Suprapubic skin (tissue), 4 donors: Measurements from ENCODE around the gene RINT1. TPM values are rescaled to one million over a fixed set of nuclear protein-coding genes. Genes with fewer than 3 reads are reported as not detected.
"Not testable (repeated sequence)": the region's sequence is repeated elsewhere in the genome, so short reads cannot be mapped to it uniquely, and the experiment has no call there.

Source experiments
- DNase-seq, 2 donors: peaks; one replicate each; pipeline ENCODE4 v3.0.0-alpha.2; 2019; ENCODE audit warnings: low spot score in 2 of 2
- H3K27ac ChIP-seq: fragments of 200-600 bp; sonication (generic); one replicate; pipeline ENCODE4 v1.5.1; 2019
- H3K27me3 ChIP-seq: fragments of 200-600 bp; sonication (generic); one replicate; pipeline ENCODE4 v1.5.1; 2019
- H3K36me3 ChIP-seq: fragments of 200-600 bp; sonication (generic); one replicate; pipeline ENCODE4 v1.5.1; 2019
- H3K4me1 ChIP-seq: fragments of 200-600 bp; sonication (generic); one replicate; pipeline ENCODE4 v1.5.1; 2019
- H3K4me3 ChIP-seq: fragments of 200-600 bp; sonication (generic); one replicate; pipeline ENCODE4 v1.5.1; 2019; ENCODE audit warnings: mild to moderate bottlenecking
- H3K9me3 ChIP-seq: fragments of 200-600 bp; sonication (generic); one replicate; pipeline ENCODE4 v1.5.1; 2019
- EP300 ChIP-seq: sonication (generic); formaldehyde crosslinking; IDR thresholded peaks from one replicate; pipeline ENCODE4 v1.6.1; 2017; ENCODE audit warnings: antibody characterized with exemption
- POLR2A ChIP-seq, 2 donors: fragments of 450-650 bp; IDR thresholded peaks; one replicate each; pipeline ENCODE4 v1.6.1; 2017; ENCODE audit warnings: antibody characterized with exemption in 2 of 2, mild to moderate bottlenecking in 2 of 2, moderate library complexity in 2 of 2
- POLR2AphosphoS5 ChIP-seq, 3 donors: sonication (generic); formaldehyde crosslinking; IDR thresholded peaks; one replicate each; pipeline ENCODE4 v1.6.1; 2017; ENCODE audit warnings: antibody characterized with exemption in 3 of 3
- WGBS: methylation state at CpG from one replicate; pipeline ENCODE4 v1.1.5; 2018; 5-methylcytosine and 5-hydroxymethylcytosine counted together
- total RNA-seq, 4 donors: library from RNA; depleted of rRNA; stranded (reverse); fragments of >200 nt; gene quantifications; one replicate each; pipeline ENCODE4 v1.1.0, GENCODE V29; 2016
- TF ChIP-seq, protein P1 (sequence below), 2 donors: fragments of 200-600 bp in 1 of 2; fragments of 450-650 bp in 1 of 2; sonication (generic) in 1 of 2; IDR thresholded peaks; one replicate each; pipeline ENCODE4 v1.5.1; 2016 to 2019; ENCODE audit warnings: antibody characterized with exemption in 2 of 2, mild to moderate bottlenecking in 1 of 2, moderate library complexity in 1 of 2

RINT1 gene
- total RNA-seq, 4 donors from 2014 or later, result 12.9 to 39.5 (median 17.4) TPM

DNA sequence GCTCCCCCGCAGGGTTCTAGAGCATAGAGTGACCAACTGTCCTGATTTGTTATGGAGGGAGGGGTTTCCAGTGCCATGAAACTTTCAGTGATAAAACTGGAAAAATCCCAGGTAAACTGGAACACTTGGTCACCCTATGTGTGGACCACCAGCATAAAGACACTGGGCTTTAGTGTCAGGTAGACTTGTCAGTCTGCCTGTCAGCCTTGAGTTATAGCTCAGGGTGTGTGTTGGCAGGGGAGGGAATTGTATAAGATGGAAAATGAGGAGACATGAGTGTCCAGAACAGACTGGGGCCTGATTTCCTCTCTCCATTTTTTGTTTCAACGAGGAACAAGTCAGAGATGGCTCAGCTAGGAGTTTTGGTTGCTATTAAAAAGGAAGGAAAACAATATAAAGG, 59.5 kb downstream of the RINT1 start:
- 76% methylated on average over 2 of the region's 2 CpGs for WGBS
- DNase-seq, result no peak

DNA sequence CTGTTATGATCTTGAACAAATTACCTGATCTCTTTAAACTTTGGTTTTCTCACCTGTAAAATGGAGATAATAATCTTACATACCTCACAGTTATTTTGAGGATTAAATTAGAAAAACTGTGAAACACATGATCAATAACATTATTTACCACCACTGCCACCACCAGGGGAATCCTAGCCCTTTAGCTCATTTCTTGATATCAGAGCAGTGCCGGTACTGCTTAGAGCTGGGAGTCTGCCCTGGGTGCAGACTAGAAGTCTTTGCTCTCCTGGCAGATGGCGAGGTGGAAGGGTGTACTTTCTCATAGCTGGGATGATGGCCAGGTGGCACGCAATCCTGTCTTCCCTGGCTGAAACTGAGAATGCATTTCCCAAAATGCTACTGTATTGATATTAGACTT, 62.0 kb downstream of the RINT1 start:
- TF ChIP-seq POLR2AphosphoS5 (IDR thresholded peaks at IDR 0.05) (no peak), EP300 (no peak), POLR2A (IDR thresholded peaks at IDR 0.05) (no peak)
- TF ChIP-seq, protein P1, sequence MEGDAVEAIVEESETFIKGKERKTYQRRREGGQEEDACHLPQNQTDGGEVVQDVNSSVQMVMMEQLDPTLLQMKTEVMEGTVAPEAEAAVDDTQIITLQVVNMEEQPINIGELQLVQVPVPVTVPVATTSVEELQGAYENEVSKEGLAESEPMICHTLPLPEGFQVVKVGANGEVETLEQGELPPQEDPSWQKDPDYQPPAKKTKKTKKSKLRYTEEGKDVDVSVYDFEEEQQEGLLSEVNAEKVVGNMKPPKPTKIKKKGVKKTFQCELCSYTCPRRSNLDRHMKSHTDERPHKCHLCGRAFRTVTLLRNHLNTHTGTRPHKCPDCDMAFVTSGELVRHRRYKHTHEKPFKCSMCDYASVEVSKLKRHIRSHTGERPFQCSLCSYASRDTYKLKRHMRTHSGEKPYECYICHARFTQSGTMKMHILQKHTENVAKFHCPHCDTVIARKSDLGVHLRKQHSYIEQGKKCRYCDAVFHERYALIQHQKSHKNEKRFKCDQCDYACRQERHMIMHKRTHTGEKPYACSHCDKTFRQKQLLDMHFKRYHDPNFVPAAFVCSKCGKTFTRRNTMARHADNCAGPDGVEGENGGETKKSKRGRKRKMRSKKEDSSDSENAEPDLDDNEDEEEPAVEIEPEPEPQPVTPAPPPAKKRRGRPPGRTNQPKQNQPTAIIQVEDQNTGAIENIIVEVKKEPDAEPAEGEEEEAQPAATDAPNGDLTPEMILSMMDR (IDR thresholded peaks at IDR 0.05), result no peak
- H3K27me3 ChIP-seq, result no peaks in the 10 kb centered on the region
- peaks cover 3% of the 10 kb centered on the region for H3K4me1 ChIP-seq
- no peak for DNase-seq
- no peaks in the 10 kb centered on the region for H3K9me3 ChIP-seq
- no peak overlapping the region for H3K4me3 ChIP-seq
- H3K27ac ChIP-seq, result no peak overlapping the region
- H3K36me3 ChIP-seq, result no peaks in the 10 kb centered on the region
- WGBS, result 26% methylated on average over 3 of the region's 3 CpGs

More for the DNA sequence above, 59.5 kb downstream of the RINT1 start:
- H3K4me3 ChIP-seq, result no peak overlapping the region
- no peaks in the 10 kb centered on the region for H3K36me3 ChIP-seq
- no peaks in the 10 kb centered on the region for H3K9me3 ChIP-seq
- H3K27ac ChIP-seq, result no peak overlapping the region
- no peaks in the 10 kb centered on the region for H3K27me3 ChIP-seq
- no peak for TF ChIP-seq POLR2AphosphoS5 (IDR thresholded peaks at IDR 0.05)
- TF ChIP-seq POLR2A (IDR thresholded peaks at IDR 0.05), result no peak
- TF ChIP-seq, protein P1 (IDR thresholded peaks at IDR 0.05), result no peak
- no peak for TF ChIP-seq EP300
- peaks cover 3% of the 10 kb centered on the region for H3K4me1 ChIP-seq

DNA sequence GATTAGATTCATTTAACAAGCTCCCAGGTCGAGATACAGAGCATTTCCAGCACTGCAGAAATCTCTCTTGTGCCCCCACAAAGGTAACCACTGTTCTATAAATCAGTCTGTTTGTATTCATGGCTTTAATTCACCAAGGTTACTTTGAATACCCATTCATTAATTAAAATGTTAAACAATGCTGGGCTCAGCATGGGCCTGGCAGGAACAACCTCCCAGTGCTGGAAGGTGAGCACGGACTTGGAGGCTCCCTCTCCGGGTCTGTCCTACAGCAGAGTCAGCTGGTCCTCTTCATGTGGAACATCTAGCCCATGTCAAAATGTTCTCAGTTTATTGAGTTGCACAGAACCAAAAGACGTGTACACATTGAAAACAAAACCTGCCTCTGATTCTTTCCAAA, 64.9 kb downstream of the RINT1 start:
- Histone ChIP-seq H3K36me3 (no peaks in the 10 kb centered on the region), H3K27me3 (no peaks in the 10 kb centered on the region), H3K27ac (no peak overlapping the region), H3K4me1 (peaks cover 3% of the 10 kb centered on the region), H3K4me3 (no peak overlapping the region), H3K9me3 (no peaks in the 10 kb centered on the region)
- 66% methylated on average over 4 of the region's 4 CpGs for WGBS
- no peak for DNase-seq
- TF ChIP-seq, protein P1 (IDR thresholded peaks at IDR 0.05), result no peak
- TF ChIP-seq POLR2A (IDR thresholded peaks at IDR 0.05), result no peak
- no peak for TF ChIP-seq POLR2AphosphoS5 (IDR thresholded peaks at IDR 0.05)
- no peak for TF ChIP-seq EP300

DNA sequence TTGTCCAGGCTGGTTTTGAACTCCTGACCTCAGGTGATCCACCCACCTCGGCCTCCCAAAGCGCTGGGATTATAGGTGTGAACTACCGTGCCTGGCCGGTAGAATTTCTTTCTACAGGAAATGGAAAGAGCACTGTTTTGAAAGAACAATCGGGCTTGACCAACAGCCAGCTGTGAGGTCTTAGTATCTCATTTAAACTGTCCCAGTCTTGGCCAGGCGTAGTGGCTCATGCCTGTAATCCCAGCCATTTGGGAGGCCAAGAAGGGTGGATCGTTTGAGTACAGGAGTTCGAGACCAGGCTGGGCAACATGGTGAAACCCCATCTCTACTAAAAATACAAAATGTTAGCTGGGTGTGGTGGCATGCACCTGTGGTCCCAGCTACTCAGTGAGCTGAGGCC, 67.1 kb downstream of the RINT1 start:
- H3K36me3 ChIP-seq, H3K4me1 ChIP-seq, H3K27ac ChIP-seq, DNase-seq, H3K27me3 ChIP-seq, H3K4me3 ChIP-seq, H3K9me3 ChIP-seq: not testable (repeated sequence)
- WGBS, result 94% methylated on average over 8 of the region's 8 CpGs

DNA sequence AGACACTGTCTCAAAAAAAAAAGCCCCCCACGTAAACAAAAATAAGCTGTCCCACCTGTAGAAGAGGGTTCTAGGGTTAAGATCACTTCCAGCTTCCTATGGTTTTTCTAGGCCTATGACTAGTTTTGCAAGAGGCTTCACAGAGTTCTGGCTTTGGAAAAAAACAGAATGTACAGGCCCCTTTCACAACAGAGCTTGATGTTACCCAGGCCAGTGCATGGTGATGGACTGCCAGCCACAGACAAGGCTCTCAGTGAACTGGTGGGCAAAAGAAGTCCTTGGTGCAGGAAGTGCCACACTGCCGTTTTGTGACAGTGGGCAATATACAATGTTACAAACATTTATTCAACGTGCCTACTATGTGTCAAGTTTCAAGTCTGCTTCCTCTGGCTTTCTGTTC, 67.5 kb downstream of the RINT1 start:
- Histone ChIP-seq H3K36me3 (no peaks in the 10 kb centered on the region), H3K27ac (no peak overlapping the region), H3K9me3 (no peaks in the 10 kb centered on the region), H3K27me3 (no peaks in the 10 kb centered on the region), H3K4me1 (no peaks in the 10 kb centered on the region), H3K4me3 (no peak overlapping the region)
- no peak for TF ChIP-seq POLR2A (IDR thresholded peaks at IDR 0.05)
- no peak for TF ChIP-seq POLR2AphosphoS5 (IDR thresholded peaks at IDR 0.05)
- TF ChIP-seq, protein P1 (IDR thresholded peaks at IDR 0.05), result no peak
- no peak for TF ChIP-seq EP300
- 78% methylated on average over 3 of the region's 3 CpGs for WGBS
- DNase-seq, result no peak
